Endothelial cell of umbilical vein (primary cell): ENCODE results near the gene ZNF430. TPM values are rescaled to one million over a fixed set of nuclear protein-coding genes. Genes with fewer than 3 reads are reported as not detected.
"Not testable (repeated sequence)": the region's sequence is repeated elsewhere in the genome, so short reads cannot be mapped to it uniquely, and the experiment has no call there.

Experiments
- BruUV-seq: library from RNA; stranded (reverse); fragments of 400-500 nt; replicated peaks from 2 replicates; lab custom pipeline; 2021; lab: Mats Ljungman, UMichigan
- CTCF ChIA-PET: fragments of 300-600, 350-600 bp; sonication (Branson Sonifier 250); formaldehyde crosslinking; loops from one replicate; lab custom pipeline; 2021; ENCODE audit warnings: antibody characterized with exemption, inconsistent platforms; lab: Charles Lee
- POLR2A ChIA-PET: fragments of 300-600, 350-600 bp; sonication (Branson Sonifier 250); formaldehyde crosslinking; loops from one replicate; lab custom pipeline; 2021; ENCODE audit warnings: antibody characterized with exemption, inconsistent platforms; lab: Charles Lee
- DNase-seq: peaks from one replicate; pipeline ENCODE4 v3.0.0-alpha.2; 2011; ENCODE audit warnings: low read depth, low spot score
- FAIRE-seq: peaks from 2 replicates; lab custom pipeline; 2011; peaks lifted over from hg19 to GRCh38; lab: Jason Lieb, UNC
- H2AFZ ChIP-seq: 2 replicates; pipeline ENCODE4 v1.6.0; 2012; ENCODE audit warnings: low read depth, low read length, control low read depth, inconsistent platforms
- H3K27ac ChIP-seq: 2 replicates; pipeline ENCODE4 v1.5.1; 2011; ENCODE audit warnings: low read depth, mild to moderate bottlenecking, control low read depth, low read length, moderate library complexity; ENCODE audit not compliant: insufficient read depth
- H3K27me3 ChIP-seq, 2 experiments: 2 replicates each; pipeline versions ENCODE4 v1.6.0 to v1.6.1; 2011; ENCODE audit warnings: low read length in 2 of 2, mixed read lengths in 1 of 2; ENCODE audit not compliant: control insufficient read depth in 2 of 2, insufficient read depth in 2 of 2
- H3K36me3 ChIP-seq, 2 experiments: 2 replicates in 1 of 2; 3 replicates in 1 of 2; pipeline ENCODE4 v1.5.1; 2011; ENCODE audit warnings: low read length in 2 of 2, mild to moderate bottlenecking in 1 of 2, moderate library complexity in 1 of 2; ENCODE audit not compliant: control insufficient read depth in 2 of 2, insufficient read depth in 2 of 2; ENCODE audit errors: extremely low read depth in 1 of 2
- H3K4me1 ChIP-seq: 3 replicates; pipeline ENCODE4 v1.5.1; 2011; ENCODE audit warnings: mild to moderate bottlenecking, low read length; ENCODE audit not compliant: control insufficient read depth, insufficient read depth; ENCODE audit errors: extremely low read depth
- H3K4me2 ChIP-seq: 2 replicates; pipeline ENCODE4 v1.6.1; 2011; ENCODE audit warnings: low read length, control low read depth, mixed read lengths; ENCODE audit not compliant: insufficient read depth
- H3K4me3 ChIP-seq, 3 experiments: fragments of 200-600 bp in 1 of 3; sonication (generic), shearing (Covaris generic) in 1 of 3; replicated peaks in 1 of 3; 2 replicates each; pipeline ENCODE4 v1.5.1; 2011 to 2016; ENCODE audit warnings: control low read depth in 3 of 3, low read length in 3 of 3, mild to moderate bottlenecking in 2 of 3, inconsistent platforms in 1 of 3, low read depth in 1 of 3, moderate library complexity in 1 of 3; ENCODE audit not compliant: insufficient read depth in 1 of 3
- H3K79me2 ChIP-seq: 2 replicates; pipeline ENCODE4 v1.6.0; 2012; ENCODE audit warnings: low read length, inconsistent platforms; ENCODE audit not compliant: control insufficient read depth, insufficient read depth
- H3K9ac ChIP-seq: replicated peaks from 2 replicates; pipeline ENCODE3; 2011; ENCODE audit warnings: low read length, control low read depth; ENCODE audit not compliant: insufficient read depth; ENCODE audit errors: extremely low read depth
- H3K9me1 ChIP-seq: replicated peaks from 3 replicates; pipeline ENCODE4 v1.6.0; 2011; ENCODE audit warnings: mild to moderate bottlenecking, low read length; ENCODE audit not compliant: control insufficient read depth, insufficient read depth; ENCODE audit errors: extremely low read depth
- H3K9me3 ChIP-seq: replicated peaks from 2 replicates; pipeline ENCODE4 v1.5.1; 2012; ENCODE audit warnings: low read length, inconsistent platforms; ENCODE audit not compliant: control insufficient read depth, insufficient read depth
- H4K20me1 ChIP-seq: replicated peaks from 2 replicates; pipeline ENCODE3; 2011; ENCODE audit warnings: mild to moderate bottlenecking, low read length; ENCODE audit not compliant: control insufficient read depth, insufficient read depth; ENCODE audit errors: extremely low read depth
- CTCF ChIP-seq, 2 donors: IDR thresholded peaks; 1 replicate in 1 of 2; 2 replicates in 1 of 2; pipeline ENCODE4 v1.5.1; 2011; ENCODE audit warnings: low read length in 2 of 2, mild to moderate bottlenecking in 2 of 2, moderate library complexity in 2 of 2, control low read depth in 1 of 2, inconsistent platforms in 1 of 2, low read depth in 1 of 2; ENCODE audit not compliant: insufficient read depth in 1 of 2; ENCODE audit errors: extremely low read depth in 1 of 2
- EZH2 ChIP-seq: IDR thresholded peaks from 2 replicates; pipeline ENCODE4 v1.6.1; 2012; ENCODE audit warnings: borderline replicate concordance, low read depth, mild to moderate bottlenecking, moderate library complexity, low read length, inconsistent platforms; ENCODE audit not compliant: severe bottlenecking
- JUN ChIP-seq: IDR thresholded peaks from 2 replicates; pipeline ENCODE4 v1.6.1; 2011; ENCODE audit warnings: borderline replicate concordance, low read depth; ENCODE audit not compliant: insufficient read length, insufficient read depth
- MYC ChIP-seq: IDR thresholded peaks from one replicate; pipeline ENCODE4 v1.6.1; 2011; ENCODE audit warnings: mild to moderate bottlenecking, low read depth, low read length
- POLR2A ChIP-seq: IDR thresholded peaks from 2 replicates; pipeline ENCODE4 v1.6.1; 2012; ENCODE audit warnings: low read depth, mild to moderate bottlenecking, control low read depth, low read length
- dilution Hi-C: fragments of 300-500 bp; cut with MboI; formaldehyde crosslinking; loops from one replicate; pipeline ENCODE4 v1.15.0; 2019; ENCODE audit warnings: low sequenced_read_pairs; ENCODE audit not compliant: extremely low pct_ligation_motif_present
- intact Hi-C: fragments of 100-400 bp; cut with micrococcal nuclease; formaldehyde crosslinking; loops from one replicate; pipeline ENCODE4 v1.10.0; 2022
- polyA plus RNA-seq, 4 experiments: library from polyadenylated mRNA; depleted of rRNA in 3 of 4; stranded (reverse) in 3 of 4; unstranded in 1 of 4; fragments of >200 nt; gene quantifications; 2 replicates each; pipeline versions ENCODE4 v1.2.1 to v1.2.3, GENCODE V29; 2011 to 2012; ENCODE audit warnings: missing spikeins in 1 of 4
- total RNA-seq: library from RNA; stranded (reverse); gene quantifications from 2 replicates; pipeline ENCODE4 v1.2.3, GENCODE V29; 2021

Gene ZNF430
- total and polyA plus RNA-seq, 2 donors (not counting 3 experiments of a cell fraction or from before 2014, with no cell fraction given): 7.0 to 13.4 TPM

DNA sequence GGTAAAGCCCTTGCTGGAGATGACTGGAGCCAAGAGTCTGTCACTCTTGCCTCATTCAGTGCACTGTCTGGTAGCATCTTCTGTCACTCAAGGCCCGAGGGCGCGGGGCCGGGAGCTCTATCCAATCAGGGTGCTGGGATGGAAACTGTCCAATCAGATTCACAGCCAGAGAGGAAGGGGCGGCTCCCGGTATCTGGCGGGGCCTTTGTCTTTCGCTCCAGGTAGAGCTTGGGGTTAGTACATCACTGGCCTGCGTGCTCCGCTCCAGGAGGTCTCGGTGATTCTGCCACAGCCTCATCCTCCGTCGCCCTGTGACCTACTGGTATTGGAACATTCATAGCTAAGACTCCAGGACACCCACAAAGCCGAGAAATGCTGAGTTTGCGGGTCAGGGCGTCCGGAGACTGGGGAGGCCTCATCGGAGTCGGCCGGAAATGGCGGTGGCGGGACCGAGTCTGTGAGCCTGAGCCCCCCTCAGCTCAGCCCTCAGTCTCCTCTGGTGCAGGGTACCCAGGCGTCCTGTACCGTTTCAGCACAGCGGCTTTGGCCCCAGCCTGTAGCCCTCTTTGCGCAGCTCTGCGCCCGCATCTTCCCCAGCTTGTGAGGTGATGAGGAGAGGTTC is 20.6 kb upstream of the ZNF430 start:
- H3K36me3 ChIP-seq: no peaks in the 10 kb centered on the region
- dilution Hi-C loops: no loop called here
- intact Hi-C loops: no loop called here
- H3K27ac ChIP-seq: no peak overlapping the region
- DNase-seq: peak; percentile 12
- BruUV-seq: no TSS peak
- H3K27me3 ChIP-seq: no peaks in the 10 kb centered on the region
- no peaks in the 10 kb centered on the region for H3K79me2 ChIP-seq
- no peak for TF ChIP-seq POLR2A
- no peak for TF ChIP-seq MYC
- no peak for TF ChIP-seq CTCF (IDR thresholded peaks at IDR 0.05; ENCODE audit: extremely low read depth in 1 of 2, insufficient read depth in 1 of 2, low read depth in 1 of 2, low read length in 2 of 2)
- no peak for TF ChIP-seq JUN
- no peak for TF ChIP-seq EZH2
- ChIA-PET CTCF (no interaction called here), POLR2A (no interaction called here)
- no peaks in the 10 kb centered on the region for H3K9me3 ChIP-seq
- no peak overlapping the region for H2AFZ ChIP-seq
- no peaks in the 10 kb centered on the region for H4K20me1 ChIP-seq
- no peaks in the 10 kb centered on the region for H3K4me1 ChIP-seq
- H3K4me2 ChIP-seq: no peak overlapping the region
- H3K4me3 ChIP-seq: no peak overlapping the region
- no peak for FAIRE-seq
- H3K9ac ChIP-seq: no peak overlapping the region
- H3K9me1 ChIP-seq: no peaks in the 10 kb centered on the region

DNA sequence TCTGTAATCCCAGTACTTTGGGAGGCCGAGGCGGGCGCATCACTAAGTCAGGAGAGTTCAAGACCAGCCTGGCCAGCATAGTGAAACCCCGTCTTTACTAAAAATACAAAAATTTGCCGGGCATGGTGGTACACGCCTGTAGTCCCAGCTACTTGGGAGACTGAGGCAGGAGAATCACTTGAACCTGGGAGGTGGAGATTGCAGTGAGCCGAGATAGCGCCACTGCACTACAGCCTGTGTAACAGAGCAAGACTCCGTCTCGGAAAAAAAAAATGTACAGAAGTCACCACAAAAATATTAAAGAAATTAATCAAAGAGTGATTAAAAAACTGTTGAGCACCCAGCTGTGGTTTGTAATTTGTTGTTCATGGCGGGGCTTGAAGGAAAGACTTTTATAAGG is 781 bp downstream of the ZNF430 start:
- Histone ChIP-seq H3K4me3 (peak overlapping the region; percentile 86 to 89 (median 87)), H2AFZ (peak overlapping the region; percentile 100), H3K4me2 (peak overlapping the region; percentile 54), H3K27ac (peak overlapping the region; percentile 75), H3K79me2 (peaks cover 36% of the 10 kb centered on the region), H3K9ac (peak overlapping the region; percentile 99)
- BruUV-seq, DNase-seq, dilution Hi-C loops, H3K9me1 ChIP-seq, H4K20me1 ChIP-seq, H3K4me1 ChIP-seq, H3K36me3 ChIP-seq, H3K27me3 ChIP-seq, FAIRE-seq, H3K9me3 ChIP-seq: not testable (repeated sequence)
- intact Hi-C loops: loop anchor here (2.0 to 10.0 kb wide), 4 partner anchors 62 to 814 kb away; partner anchors contain the start of genes ZNF43, ZNF431, ZNF714 and ZNF85
- ChIA-PET CTCF (interaction anchor here (0.9 kb wide), 1 partner anchor 8 kb away, joined by 3 read pairs; no protein-coding TSS in a partner anchor), POLR2A (interaction anchor here (0.6 to 1.6 kb wide), 3 partner anchors 98 to 746 kb away, joined by 3 to 5 read pairs (median 3); partner anchors contain the start of genes ZNF100 and ZNF85)
